Lower leg skin (tissue), 3 donors: ENCODE data around the gene IFT43.

Experiments used
- CTCF ChIP-seq, 3 donors: fragments of 450-650 bp; IDR thresholded peaks; one replicate each; pipeline ENCODE4 v1.5.1; 2016; ENCODE audit warnings: antibody characterized with exemption in 3 of 3, mild to moderate bottlenecking in 3 of 3, moderate library complexity in 2 of 3
- POLR2A ChIP-seq, 2 donors: fragments of 450-650 bp; IDR thresholded peaks; one replicate each; pipeline ENCODE4 v1.6.1; 2016 to 2017; ENCODE audit warnings: antibody characterized with exemption in 2 of 2, mild to moderate bottlenecking in 1 of 2, moderate library complexity in 1 of 2

- TF ChIP-seq POLR2A (IDR thresholded peaks at IDR 0.05) = no peak
- TF ChIP-seq CTCF (IDR thresholded peaks at IDR 0.05) = no peak
These were observed 140.5 kb downstream of the IFT43 start for GRCh38 chr14:76126076-76126475.
